Astrocyte (in vitro differentiated cells and primary cell): Measurements from ENCODE around the gene CSNK2A1. TPM values are rescaled to one million over a fixed set of nuclear protein-coding genes. Genes with fewer than 3 reads are reported as not detected.

Experiments used
- DNase-seq: peaks from one replicate; pipeline ENCODE4 v3.0.0-alpha.2; 2010; ENCODE audit warnings: low read depth
- FAIRE-seq: peaks from 2 replicates; lab custom pipeline; 2011; peaks lifted over from hg19 to GRCh38; lab: Jason Lieb, UNC
- H2AFZ ChIP-seq: 2 replicates; pipeline ENCODE4 v1.6.0; 2012; ENCODE audit warnings: low read depth, low read length, inconsistent platforms
- H3K27ac ChIP-seq: 2 replicates; pipeline ENCODE4 v1.5.1; 2011; ENCODE audit warnings: low read depth, low read length, inconsistent platforms
- H3K27me3 ChIP-seq: 2 replicates; pipeline ENCODE4 v1.6.0; 2011; ENCODE audit warnings: low read length, inconsistent platforms; ENCODE audit not compliant: insufficient read depth
- H3K36me3 ChIP-seq: 2 replicates; pipeline ENCODE4 v1.5.1; 2011; ENCODE audit warnings: low read length, inconsistent platforms; ENCODE audit not compliant: insufficient read depth
- H3K4me1 ChIP-seq: 2 replicates; pipeline ENCODE4 v1.5.1; 2011; ENCODE audit warnings: low read length, inconsistent platforms; ENCODE audit not compliant: insufficient read depth
- H3K4me2 ChIP-seq: 2 replicates; pipeline ENCODE4 v1.6.0; 2012; ENCODE audit warnings: low read length, inconsistent platforms
- H3K4me3 ChIP-seq: 2 replicates; pipeline ENCODE4 v1.5.1; 2011; ENCODE audit warnings: low read depth, mild to moderate bottlenecking, low read length, inconsistent platforms; ENCODE audit not compliant: insufficient read depth
- H3K79me2 ChIP-seq: 2 replicates; pipeline ENCODE4 v1.6.0; 2012; ENCODE audit warnings: mild to moderate bottlenecking, low read length, inconsistent platforms; ENCODE audit not compliant: insufficient read depth
- H3K9ac ChIP-seq: 2 replicates; pipeline ENCODE4 v1.6.0; 2012; ENCODE audit warnings: mild to moderate bottlenecking, low read length, inconsistent platforms
- H3K9me3 ChIP-seq: 2 replicates; pipeline ENCODE4 v1.5.1; 2012; ENCODE audit warnings: low read depth, mild to moderate bottlenecking, low read length, inconsistent platforms; ENCODE audit not compliant: insufficient read depth
- H4K20me1 ChIP-seq: 2 replicates; pipeline ENCODE4 v1.6.0; 2012; ENCODE audit warnings: low read length, inconsistent platforms; ENCODE audit not compliant: insufficient read depth
- H3K27ac Mint-ChIP-seq: one replicate; pipeline ENCODE4 v1.8.0; 2021; ENCODE audit warnings: mild to moderate bottlenecking, mixed read lengths; ENCODE audit not compliant: unreplicated experiment
- H3K27me3 Mint-ChIP-seq: one replicate; pipeline ENCODE4 v1.8.0; 2021; ENCODE audit warnings: low read depth, mixed read lengths; ENCODE audit not compliant: unreplicated experiment
- H3K36me3 Mint-ChIP-seq: one replicate; pipeline ENCODE4 v1.8.0; 2021; ENCODE audit warnings: low read depth, mixed read lengths; ENCODE audit not compliant: unreplicated experiment
- H3K4me1 Mint-ChIP-seq: one replicate; pipeline ENCODE4 v1.8.0; 2021; ENCODE audit warnings: low read depth, mixed read lengths; ENCODE audit not compliant: unreplicated experiment
- H3K4me3 Mint-ChIP-seq: one replicate; pipeline ENCODE4 v1.8.0; 2021; ENCODE audit warnings: mild to moderate bottlenecking, moderate library complexity, mixed read lengths; ENCODE audit not compliant: unreplicated experiment
- H3K9me3 Mint-ChIP-seq: one replicate; pipeline ENCODE4 v1.8.0; 2021; ENCODE audit warnings: mild to moderate bottlenecking, mixed read lengths; ENCODE audit not compliant: unreplicated experiment
- CTCF ChIP-seq: IDR thresholded peaks from 2 replicates; pipeline ENCODE4 v1.5.1; 2011; ENCODE audit warnings: low read depth, mild to moderate bottlenecking, inconsistent platforms, low read length, moderate library complexity; ENCODE audit not compliant: insufficient read depth
- EZH2 ChIP-seq: IDR thresholded peaks from 2 replicates; pipeline ENCODE4 v1.6.1; 2012; ENCODE audit warnings: mild to moderate bottlenecking, low read length, inconsistent platforms; ENCODE audit not compliant: insufficient read depth
- total RNA-seq: library from RNA; stranded (reverse); gene quantifications from 2 replicates; pipeline ENCODE4 v1.2.1, GENCODE V29; 2021

Gene CSNK2A1
- total RNA-seq, 1 donor from 2014 or later = 226 TPM

GRCh38 chr20:434661-435419, 108.8 kb downstream of the CSNK2A1 start:
- H3K36me3 Mint-ChIP-seq = peaks cover 35% of the 10 kb centered on the region
- no peak for FAIRE-seq

DNA sequence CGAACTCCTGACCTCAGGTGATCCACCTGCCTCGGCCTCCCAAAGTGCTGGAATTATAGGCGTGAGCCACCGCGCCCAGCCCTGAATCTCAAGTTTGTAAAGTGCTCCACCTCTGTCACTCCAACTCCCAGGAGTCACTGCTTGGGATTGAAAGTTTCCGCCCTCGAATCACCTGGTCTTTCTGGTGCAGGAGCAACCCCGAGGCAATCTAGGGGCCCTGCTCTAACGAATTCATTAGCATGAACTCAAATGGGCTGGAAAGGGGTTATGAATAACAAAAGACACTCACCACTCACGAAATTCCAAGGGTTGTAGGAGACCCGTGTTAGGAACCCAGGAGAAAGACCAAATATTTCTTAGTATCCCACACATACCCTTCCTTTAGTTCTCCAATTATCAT, 109.4 kb downstream of the CSNK2A1 start:
- FAIRE-seq (no peak), DNase-seq (no peak)
- H3K9me3 Mint-ChIP-seq = no peaks in the 10 kb centered on the region
- H2AFZ ChIP-seq = no peak overlapping the region
- peaks cover 14% of the 10 kb centered on the region for H3K4me1 Mint-ChIP-seq
- H3K27ac Mint-ChIP-seq = peak overlapping the region; percentile 16
- peaks cover 39% of the 10 kb centered on the region for H4K20me1 ChIP-seq
- H3K4me1 ChIP-seq = no peaks in the 10 kb centered on the region
- no peak overlapping the region for H3K27ac ChIP-seq
- no peaks in the 10 kb centered on the region for H3K27me3 Mint-ChIP-seq
- no peak overlapping the region for H3K4me2 ChIP-seq
- peaks cover 33% of the 10 kb centered on the region for H3K36me3 Mint-ChIP-seq
- H3K27me3 ChIP-seq = no peaks in the 10 kb centered on the region
- no peak overlapping the region for H3K9ac ChIP-seq
- TF ChIP-seq CTCF (no peak), EZH2 (no peak)
- no peak overlapping the region for H3K4me3 Mint-ChIP-seq
- H3K36me3 ChIP-seq = peaks cover 31% of the 10 kb centered on the region
- H3K4me3 ChIP-seq = no peak overlapping the region
- H3K79me2 ChIP-seq = no peaks in the 10 kb centered on the region
- no peaks in the 10 kb centered on the region for H3K9me3 ChIP-seq

More at GRCh38 chr20:434661-435419, 108.8 kb downstream of the CSNK2A1 start:
- H3K4me2 ChIP-seq = no peak overlapping the region
- H3K27me3 Mint-ChIP-seq = no peaks in the 10 kb centered on the region
- no peaks in the 10 kb centered on the region for H3K4me1 ChIP-seq
- no peak for DNase-seq
- peak overlapping the region; percentile 34 for H3K27ac Mint-ChIP-seq
- TF ChIP-seq EZH2 (no peak), CTCF (no peak)
- peaks cover 14% of the 10 kb centered on the region for H3K4me1 Mint-ChIP-seq
- no peaks in the 10 kb centered on the region for H3K27me3 ChIP-seq
- no peak overlapping the region for H3K9ac ChIP-seq
- H3K9me3 Mint-ChIP-seq = no peaks in the 10 kb centered on the region
- no peak overlapping the region for H3K4me3 ChIP-seq
- no peak overlapping the region for H3K27ac ChIP-seq
- no peaks in the 10 kb centered on the region for H3K9me3 ChIP-seq
- peaks cover 36% of the 10 kb centered on the region for H3K36me3 ChIP-seq
- peaks cover 44% of the 10 kb centered on the region for H4K20me1 ChIP-seq
- H3K79me2 ChIP-seq = no peaks in the 10 kb centered on the region
- no peak overlapping the region for H3K4me3 Mint-ChIP-seq
- H2AFZ ChIP-seq = no peak overlapping the region
